ENCODE data around the gene ZFP14.
A peak's percentile ranks its signal among the peaks of the same experiment; 100 is the strongest.

ZFP14 gene

DNA sequence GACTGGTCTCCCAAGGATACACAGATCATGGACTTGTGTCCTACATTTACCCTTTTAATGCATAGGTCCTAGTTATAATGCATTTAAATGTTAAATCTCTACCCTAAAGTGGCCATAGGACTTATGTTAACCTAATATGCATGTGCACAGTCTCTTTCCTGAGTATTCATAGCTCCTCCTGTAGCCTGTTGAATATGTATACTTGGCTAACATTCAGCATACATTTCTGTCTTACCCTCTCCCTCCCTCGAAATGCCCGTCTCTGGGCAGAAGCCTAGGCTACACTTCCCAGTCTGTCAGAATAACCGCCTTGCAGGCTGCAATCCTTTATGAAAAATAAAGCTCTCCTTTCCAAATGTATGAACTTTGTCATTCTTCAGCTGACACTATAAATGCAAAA, 25.5 kb upstream of the ZFP14 start:
- DNase-seq (ENCODE audit: insufficient read length, low spot score): no peak
- FAIRE-seq: no peak
- TF ChIP-seq POLR2AphosphoS5 (IDR thresholded peaks at IDR 0.05; ENCODE audit: low read depth, low read length) (no peak), TAF1 (IDR thresholded peaks at IDR 0.05; ENCODE audit: low read depth, low read length) (no peak), SPI1 (IDR thresholded peaks at IDR 0.05; ENCODE audit: low read depth, low read length) (no peak), POLR2A (IDR thresholded peaks at IDR 0.05; ENCODE audit: low read depth, low read length) (no peak), PAX5 (IDR thresholded peaks at IDR 0.05; ENCODE audit: insufficient read depth, low read length, severe bottlenecking) (no peak), POU2F2 (IDR thresholded peaks at IDR 0.05; ENCODE audit: low read depth, low read length) (no peak)

- TF ChIP-seq POLR2A (IDR thresholded peaks at IDR 0.05; ENCODE audit: low read depth, low read length): no peak
- no peak for TF ChIP-seq POLR2AphosphoS5 (IDR thresholded peaks at IDR 0.05; ENCODE audit: low read depth, low read length)
- no peak for TF ChIP-seq SPI1 (IDR thresholded peaks at IDR 0.05; ENCODE audit: low read depth, low read length)
- no peak for TF ChIP-seq POU2F2 (IDR thresholded peaks at IDR 0.05; ENCODE audit: low read depth, low read length)
- no peak for TF ChIP-seq TAF1 (IDR thresholded peaks at IDR 0.05; ENCODE audit: low read depth, low read length)
- TF ChIP-seq PAX5 (IDR thresholded peaks at IDR 0.05; ENCODE audit: insufficient read depth, low read length, severe bottlenecking): no peak
- DNase-seq (ENCODE audit: insufficient read length, low spot score) (peak; percentile 39), FAIRE-seq (peak; percentile 28)
These were observed 22.5 kb upstream of the ZFP14 start for GRCh38 chr19:36401475-36401874.

DNA sequence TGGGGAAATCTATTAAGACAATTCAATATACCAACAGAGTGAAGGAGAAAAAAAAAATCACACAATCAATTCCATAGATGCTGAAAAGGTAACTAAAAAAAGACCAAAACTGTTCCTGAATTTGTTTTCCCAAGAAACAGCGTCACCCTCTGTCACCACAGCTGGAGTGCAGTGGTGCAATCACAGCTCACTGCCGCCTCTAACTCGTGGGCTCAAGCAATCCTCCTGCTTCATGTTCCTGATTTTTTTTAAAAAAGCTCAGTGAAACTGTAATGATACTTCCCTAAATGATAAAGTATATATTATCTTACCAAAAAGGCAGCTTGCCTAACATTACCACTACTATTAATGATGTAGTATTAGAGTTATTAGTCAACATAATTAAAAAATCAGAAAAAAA, 19.6 kb upstream of the ZFP14 start:
- FAIRE-seq (no peak), DNase-seq (ENCODE audit: insufficient read length, low spot score) (no peak)
- TF ChIP-seq POLR2AphosphoS5 (IDR thresholded peaks at IDR 0.05; ENCODE audit: low read depth, low read length) (no peak), POLR2A (IDR thresholded peaks at IDR 0.05; ENCODE audit: low read depth, low read length) (no peak), PAX5 (IDR thresholded peaks at IDR 0.05; ENCODE audit: insufficient read depth, low read length, severe bottlenecking) (no peak), TAF1 (IDR thresholded peaks at IDR 0.05; ENCODE audit: low read depth, low read length) (no peak), SPI1 (IDR thresholded peaks at IDR 0.05; ENCODE audit: low read depth, low read length) (no peak), POU2F2 (IDR thresholded peaks at IDR 0.05; ENCODE audit: low read depth, low read length) (no peak)

- FAIRE-seq: no peak
- TF ChIP-seq POLR2A (IDR thresholded peaks at IDR 0.05; ENCODE audit: low read depth, low read length): no peak
- TF ChIP-seq PAX5 (IDR thresholded peaks at IDR 0.05; ENCODE audit: insufficient read depth, low read length, severe bottlenecking): no peak
- no peak for TF ChIP-seq TAF1 (IDR thresholded peaks at IDR 0.05; ENCODE audit: low read depth, low read length)
- TF ChIP-seq POLR2AphosphoS5 (IDR thresholded peaks at IDR 0.05; ENCODE audit: low read depth, low read length): no peak
- TF ChIP-seq POU2F2 (IDR thresholded peaks at IDR 0.05; ENCODE audit: low read depth, low read length): no peak
- TF ChIP-seq SPI1 (IDR thresholded peaks at IDR 0.05; ENCODE audit: low read depth, low read length): no peak
- DNase-seq (ENCODE audit: insufficient read length, low spot score): no peak
These were observed 14.1 kb upstream of the ZFP14 start for GRCh38 chr19:36392916-36393673.

DNA sequence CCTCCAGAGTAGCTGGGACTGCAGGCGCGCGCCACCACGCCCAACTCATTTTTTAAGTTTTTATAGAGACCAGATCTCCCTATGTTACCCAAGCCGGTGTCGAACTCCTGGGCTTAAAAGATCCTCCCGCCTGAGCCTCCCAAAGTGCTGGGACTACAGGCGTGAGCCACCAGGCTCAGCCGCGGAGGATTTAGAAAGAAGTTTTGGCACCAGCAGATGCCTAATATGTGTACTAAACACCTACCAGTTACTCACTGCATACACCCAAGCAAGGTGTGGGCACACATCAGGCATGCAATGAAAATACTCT, 464 bp upstream of the ZFP14 start:
- TF ChIP-seq POLR2A (IDR thresholded peaks at IDR 0.05; ENCODE audit: low read depth, low read length): no peak
- no peak for TF ChIP-seq SPI1 (IDR thresholded peaks at IDR 0.05; ENCODE audit: low read depth, low read length)
- no peak for TF ChIP-seq POU2F2 (IDR thresholded peaks at IDR 0.05; ENCODE audit: low read depth, low read length)
- no peak for TF ChIP-seq PAX5 (IDR thresholded peaks at IDR 0.05; ENCODE audit: insufficient read depth, low read length, severe bottlenecking)
- no peak for TF ChIP-seq POLR2AphosphoS5 (IDR thresholded peaks at IDR 0.05; ENCODE audit: low read depth, low read length)
- TF ChIP-seq TAF1 (IDR thresholded peaks at IDR 0.05; ENCODE audit: low read depth, low read length): no peak
- no peak for FAIRE-seq
- DNase-seq (ENCODE audit: insufficient read length, low spot score): no peak

DNA sequence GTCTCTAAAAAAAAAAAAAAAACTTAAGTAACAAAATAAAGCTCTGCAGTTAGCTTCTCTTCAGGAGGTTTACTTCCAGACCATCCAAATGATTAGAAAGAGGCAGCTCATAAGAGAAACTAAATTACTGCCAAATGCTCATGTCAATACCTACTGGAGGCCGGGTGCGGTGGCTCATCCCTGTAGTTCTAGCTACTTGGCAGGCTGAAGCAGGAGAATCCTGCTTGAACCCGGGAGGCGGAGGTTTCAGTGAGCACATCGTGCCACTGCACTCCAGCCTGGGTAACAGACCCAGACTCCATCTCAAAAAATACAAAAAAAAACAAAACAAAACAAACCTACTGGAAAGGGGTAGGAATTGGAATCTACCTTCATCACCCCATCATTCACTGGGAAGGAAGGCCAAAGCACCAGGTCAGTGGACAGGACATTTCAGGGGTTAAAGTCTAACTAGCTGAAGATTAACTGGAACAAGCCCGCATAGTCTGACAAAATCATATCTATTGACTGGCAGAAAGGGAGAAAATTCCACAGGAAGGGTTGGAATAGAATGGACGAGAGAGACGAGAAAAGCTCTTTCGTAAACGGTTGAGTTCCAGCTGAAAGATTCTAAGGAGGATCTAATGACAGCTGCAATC, 1.3 kb downstream of the ZFP14 start:
- DNase-seq (ENCODE audit: insufficient read length, low spot score) (no peak), FAIRE-seq (no peak)
- TF ChIP-seq POLR2AphosphoS5 (IDR thresholded peaks at IDR 0.05; ENCODE audit: low read depth, low read length) (no peak), PAX5 (IDR thresholded peaks at IDR 0.05; ENCODE audit: insufficient read depth, low read length, severe bottlenecking) (no peak), SPI1 (IDR thresholded peaks at IDR 0.05; ENCODE audit: low read depth, low read length) (no peak), POU2F2 (IDR thresholded peaks at IDR 0.05; ENCODE audit: low read depth, low read length) (no peak), TAF1 (IDR thresholded peaks at IDR 0.05; ENCODE audit: low read depth, low read length) (no peak), POLR2A (IDR thresholded peaks at IDR 0.05; ENCODE audit: low read depth, low read length) (no peak)

GRCh38 chr19:36373638-36374156, 5.3 kb downstream of the ZFP14 start:
- no peak for DNase-seq (ENCODE audit: insufficient read length, low spot score)
- no peak for FAIRE-seq
- TF ChIP-seq TAF1 (IDR thresholded peaks at IDR 0.05; ENCODE audit: low read depth, low read length) (no peak), SPI1 (IDR thresholded peaks at IDR 0.05; ENCODE audit: low read depth, low read length) (no peak), POLR2AphosphoS5 (IDR thresholded peaks at IDR 0.05; ENCODE audit: low read depth, low read length) (no peak), POU2F2 (IDR thresholded peaks at IDR 0.05; ENCODE audit: low read depth, low read length) (no peak)

DNA sequence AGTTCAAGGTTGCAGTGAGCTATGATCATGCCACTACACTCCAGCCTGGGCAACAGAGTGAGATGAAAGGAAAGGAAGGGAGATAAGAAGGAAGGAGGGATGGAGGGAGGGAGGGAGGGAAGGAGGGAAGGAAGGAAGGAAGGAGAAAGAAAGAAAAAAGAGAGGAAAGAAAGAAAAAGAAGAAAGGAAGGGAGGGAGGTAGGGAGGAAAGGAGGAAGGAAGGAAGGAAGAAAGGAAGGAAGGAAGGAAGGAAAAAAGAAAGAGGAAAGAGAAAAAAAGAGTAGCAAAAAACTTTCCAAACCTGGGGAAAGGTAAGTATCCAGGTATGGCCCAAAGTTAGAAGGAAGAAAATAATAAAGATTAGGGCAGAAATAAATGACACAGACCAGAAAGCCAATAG, 7.1 kb downstream of the ZFP14 start:
- no peak for TF ChIP-seq TAF1 (IDR thresholded peaks at IDR 0.05; ENCODE audit: low read depth, low read length)
- TF ChIP-seq POLR2AphosphoS5 (IDR thresholded peaks at IDR 0.05; ENCODE audit: low read depth, low read length): no peak
- TF ChIP-seq POLR2A (IDR thresholded peaks at IDR 0.05; ENCODE audit: low read depth, low read length): no peak
- TF ChIP-seq SPI1 (IDR thresholded peaks at IDR 0.05; ENCODE audit: low read depth, low read length): no peak
- no peak for TF ChIP-seq PAX5 (IDR thresholded peaks at IDR 0.05; ENCODE audit: insufficient read depth, low read length, severe bottlenecking)
- no peak for TF ChIP-seq POU2F2 (IDR thresholded peaks at IDR 0.05; ENCODE audit: low read depth, low read length)
- FAIRE-seq: no peak

GRCh38 chr19:36363845-36364244, 15.2 kb downstream of the ZFP14 start:
- no peak for TF ChIP-seq POLR2AphosphoS5 (IDR thresholded peaks at IDR 0.05; ENCODE audit: low read depth, low read length)
- TF ChIP-seq PAX5 (IDR thresholded peaks at IDR 0.05; ENCODE audit: insufficient read depth, low read length, severe bottlenecking): no peak
- no peak for TF ChIP-seq TAF1 (IDR thresholded peaks at IDR 0.05; ENCODE audit: low read depth, low read length)
- TF ChIP-seq POLR2A (IDR thresholded peaks at IDR 0.05; ENCODE audit: low read depth, low read length): no peak
- TF ChIP-seq POU2F2 (IDR thresholded peaks at IDR 0.05; ENCODE audit: low read depth, low read length): no peak
- TF ChIP-seq SPI1 (IDR thresholded peaks at IDR 0.05; ENCODE audit: low read depth, low read length): no peak
- FAIRE-seq (no peak), DNase-seq (ENCODE audit: insufficient read length, low spot score) (no peak)

More for the DNA sequence above, 7.1 kb downstream of the ZFP14 start:
- no peak for DNase-seq (ENCODE audit: insufficient read length, low spot score)

All from GM12891 (cell line).